Body of pancreas (tissue), 4 donors: ENCODE data around the gene PAGE2. TPM values are rescaled to one million over a fixed set of nuclear protein-coding genes. Genes with fewer than 3 reads are reported as not detected.

Source experiments
- ATAC-seq: fragments of 150-250 bp; one replicate; pipeline ENCODE4 v1.9.1; 2016
- DNase-seq, 4 donors: peaks; one replicate each; pipeline ENCODE4 v3.0.0-alpha.2; 2019
- H3K27ac ChIP-seq, 4 donors: fragments of 200-600 bp; sonication (generic); 1 replicate in 3 of 4; 2 replicates in 1 of 4; pipeline versions ENCODE4 v1.5.1 to v1.6.1; 2016 to 2019; ENCODE audit warnings: mild to moderate bottlenecking in 1 of 4, mixed read lengths in 1 of 4, moderate library complexity in 1 of 4
- H3K27me3 ChIP-seq, 2 donors: fragments of 200-600 bp; sonication (generic); one replicate each; pipeline ENCODE4 v1.6.0; 2016; ENCODE audit warnings: mild to moderate bottlenecking in 1 of 2
- H3K36me3 ChIP-seq, 2 donors: fragments of 200-600 bp; sonication (generic); replicated peaks in 1 of 2; 2 replicates each; pipeline ENCODE4 v1.5.1; 2016; ENCODE audit warnings: low read depth in 2 of 2; ENCODE audit not compliant: insufficient read depth in 1 of 2
- H3K4me1 ChIP-seq: fragments of 200-600 bp; sonication (generic); one replicate; pipeline ENCODE4 v1.6.0; 2016
- H3K4me3 ChIP-seq, 2 donors: fragments of 200-600 bp; sonication (generic); 1 replicate in 1 of 2; 2 replicates in 1 of 2; pipeline ENCODE4 v1.5.1; 2016 to 2019
- H3K9me3 ChIP-seq, 3 donors: fragments of 200-600 bp; sonication (generic); 1 replicate in 2 of 3; 2 replicates in 1 of 3; pipeline ENCODE4 v1.5.1; 2016
- CTCF ChIP-seq, 7 experiments: fragments of 450-650 bp in 4 of 7; fragments of 200-600 bp in 3 of 7; sonication (generic) in 3 of 7; IDR thresholded peaks; one replicate each; pipeline ENCODE4 v1.5.1; 2016 to 2019; ENCODE audit warnings: antibody characterized with exemption in 7 of 7
- POLR2A ChIP-seq, 3 donors: fragments of 450-650 bp; IDR thresholded peaks; one replicate each; pipeline ENCODE4 v1.6.1; 2016; ENCODE audit warnings: antibody characterized with exemption in 3 of 3, mild to moderate bottlenecking in 2 of 3
- WGBS, 2 donors: methylation state at CpG; one replicate each; pipeline ENCODE4 v1.1.5; 2017; 5-methylcytosine and 5-hydroxymethylcytosine counted together
- intact Hi-C: fragments of 100-400 bp; cut with DNase I; formaldehyde crosslinking; loops from one replicate; pipeline ENCODE4 v1.15.1; 2023
- total RNA-seq, 2 donors: library from RNA; depleted of rRNA; stranded (reverse); fragments of >200 nt; gene quantifications; one replicate each; pipeline ENCODE4 v1.1.0, GENCODE V29; 2016

The PAGE2 gene
- total RNA-seq, 2 donors from 2014 or later = not detected

- ATAC-seq = no peak
- DNase-seq = no peak
- Histone ChIP-seq H3K4me3 (no peak overlapping the region), H3K9me3 (no peaks in the 10 kb centered on the region), H3K36me3 (no peaks in the 10 kb centered on the region), H3K27me3 (no peaks in the 10 kb centered on the region), H3K27ac (no peak overlapping the region), H3K4me1 (no peaks in the 10 kb centered on the region)
- intact Hi-C loops = no loop called here
- TF ChIP-seq CTCF (IDR thresholded peaks at IDR 0.05) (no peak), POLR2A (IDR thresholded peaks at IDR 0.05) (no peak)
- WGBS, 2 donors = 39 to 60% methylated on average over 2 of the region's 2 CpGs
Measured at GRCh38 chrX:55120761-55121358, 32.0 kb downstream of the PAGE2 start.

- ATAC-seq (no peak), DNase-seq (no peak)
- intact Hi-C loops = no loop called here
- Histone ChIP-seq H3K36me3 (no peaks in the 10 kb centered on the region), H3K4me3 (no peak overlapping the region), H3K9me3 (no peaks in the 10 kb centered on the region), H3K27ac (no peak overlapping the region), H3K4me1 (no peaks in the 10 kb centered on the region), H3K27me3 (no peaks in the 10 kb centered on the region)
- WGBS, 2 donors = 91 to 92% methylated on average over 7 of the region's 7 CpGs
- TF ChIP-seq POLR2A (IDR thresholded peaks at IDR 0.05) (no peak), CTCF (IDR thresholded peaks at IDR 0.05) (no peak)
Measured at GRCh38 chrX:55123900-55124299, 35.1 kb downstream of the PAGE2 start.

GRCh38 chrX:55127692-55128091 is 38.9 kb downstream of the PAGE2 start:
- Histone ChIP-seq H3K9me3 (no peaks in the 10 kb centered on the region), H3K4me3 (no peak overlapping the region), H3K27ac (no peak overlapping the region), H3K27me3 (no peaks in the 10 kb centered on the region), H3K4me1 (no peaks in the 10 kb centered on the region), H3K36me3 (no peaks in the 10 kb centered on the region)
- WGBS, 2 donors = 26 to 45% methylated on average over 2 of the region's 2 CpGs
- intact Hi-C loops = no loop called here
- TF ChIP-seq POLR2A (IDR thresholded peaks at IDR 0.05) (no peak), CTCF (IDR thresholded peaks at IDR 0.05) (no peak)
- no peak for ATAC-seq
- no peak for DNase-seq

- 18 to 48% methylated on average over 2 of the region's 2 CpGs for WGBS, 2 donors
- H3K27me3 ChIP-seq = no peaks in the 10 kb centered on the region
- TF ChIP-seq POLR2A (IDR thresholded peaks at IDR 0.05) (no peak), CTCF (IDR thresholded peaks at IDR 0.05) (no peak)
Measured at GRCh38 chrX:55129361-55129760, 40.5 kb downstream of the PAGE2 start.

DNA sequence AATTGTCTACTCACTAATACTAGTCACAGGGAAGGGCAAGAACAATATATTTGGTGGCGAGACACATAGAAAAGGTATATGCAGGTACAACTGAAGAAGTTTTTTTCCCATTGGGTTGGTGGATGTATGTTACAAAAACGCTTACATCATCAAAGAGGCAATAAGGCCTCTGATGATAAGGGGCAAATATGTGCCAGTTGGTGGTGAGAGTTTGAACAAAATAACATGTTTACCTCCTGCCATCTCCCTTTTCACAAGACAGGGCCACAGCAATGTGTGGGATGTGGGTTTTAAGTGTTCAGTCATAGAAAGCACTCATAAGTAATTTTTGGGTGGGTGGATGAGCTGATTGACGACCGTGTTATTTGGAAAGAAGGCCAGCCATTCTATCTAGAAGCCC is 41.7 kb downstream of the PAGE2 start:
- Histone ChIP-seq H3K27me3 (no peaks in the 10 kb centered on the region), H3K9me3 (no peaks in the 10 kb centered on the region), H3K36me3 (no peaks in the 10 kb centered on the region), H3K4me1 (no peaks in the 10 kb centered on the region), H3K27ac (no peak overlapping the region), H3K4me3 (no peak overlapping the region)
- intact Hi-C loops = no loop called here
- WGBS, 2 donors = 71 to 77% methylated on average over 4 of the region's 4 CpGs
- ATAC-seq = no peak
- TF ChIP-seq CTCF (IDR thresholded peaks at IDR 0.05) (no peak), POLR2A (IDR thresholded peaks at IDR 0.05) (no peak)
- DNase-seq = no peak

More at GRCh38 chrX:55129361-55129760, 40.5 kb downstream of the PAGE2 start:
- Histone ChIP-seq H3K27ac (no peak overlapping the region), H3K9me3 (no peaks in the 10 kb centered on the region), H3K4me3 (no peak overlapping the region), H3K36me3 (no peaks in the 10 kb centered on the region), H3K4me1 (no peaks in the 10 kb centered on the region)
- DNase-seq (no peak), ATAC-seq (no peak)
- intact Hi-C loops = no loop called here
